Right lobe of liver (tissue), 4 donors: ENCODE measurements around the gene DIAPH3.

Experiments
- CTCF ChIP-seq, 4 donors: fragments of 200-600 bp in 3 of 4; fragments of 450-650 bp in 1 of 4; IDR thresholded peaks; one replicate each; pipeline versions ENCODE4 v1.5.1 to v1.8.0; 2016 to 2022; ENCODE audit warnings: antibody characterized with exemption in 4 of 4, mild to moderate bottlenecking in 2 of 4
- POLR2A ChIP-seq: fragments of 450-650 bp; IDR thresholded peaks from one replicate; pipeline ENCODE4 v1.6.1; 2017; ENCODE audit warnings: antibody characterized with exemption, mild to moderate bottlenecking
- donor health status: DM: no; HTN: no; CAD: no.
- donor health status: DM: no; HTN: no; CAD: no.
- donor health status: DM: no; HTN: yes; CAD: no.

GRCh38 chr13:60061737-60062136, 102.0 kb downstream of the DIAPH3 start:
- TF ChIP-seq CTCF (IDR thresholded peaks at IDR 0.05) (no peak), POLR2A (no peak)
